Raji (cell line): ENCODE results near the gene LARP1.

Source experiments
- POLR2A ChIP-seq: IDR thresholded peaks from 2 replicates; pipeline ENCODE4 v1.6.1; 2011; ENCODE audit warnings: low read depth, low read length, control low read depth; ENCODE audit not compliant: insufficient read depth

The LARP1 gene

DNA sequence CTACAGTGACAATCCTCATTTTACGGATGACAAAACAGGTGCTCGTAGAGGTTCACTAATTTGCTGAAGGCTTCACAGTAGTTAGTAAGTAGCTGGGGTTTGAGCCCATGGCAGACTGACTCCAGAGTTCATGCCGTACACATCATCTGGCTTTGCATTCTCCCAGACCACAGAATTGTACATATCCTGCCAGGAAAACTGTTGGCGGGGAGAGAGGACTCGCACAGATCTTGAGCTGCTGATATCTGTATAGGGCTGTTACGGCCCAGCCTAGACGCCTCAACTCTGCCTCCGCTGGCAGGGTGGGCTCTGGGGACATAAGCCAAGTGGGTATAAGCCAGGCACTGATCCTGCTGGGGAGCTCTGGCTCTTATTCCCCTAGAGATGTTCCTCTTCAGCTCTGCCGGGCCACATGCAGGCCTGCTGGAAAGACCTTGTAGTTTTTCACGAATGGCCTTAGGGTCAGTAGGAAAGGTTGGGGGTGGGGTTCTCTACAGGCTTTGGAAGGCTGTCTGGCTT, 16.3 kb downstream of the LARP1 start:
- no peak for TF ChIP-seq POLR2A

DNA sequence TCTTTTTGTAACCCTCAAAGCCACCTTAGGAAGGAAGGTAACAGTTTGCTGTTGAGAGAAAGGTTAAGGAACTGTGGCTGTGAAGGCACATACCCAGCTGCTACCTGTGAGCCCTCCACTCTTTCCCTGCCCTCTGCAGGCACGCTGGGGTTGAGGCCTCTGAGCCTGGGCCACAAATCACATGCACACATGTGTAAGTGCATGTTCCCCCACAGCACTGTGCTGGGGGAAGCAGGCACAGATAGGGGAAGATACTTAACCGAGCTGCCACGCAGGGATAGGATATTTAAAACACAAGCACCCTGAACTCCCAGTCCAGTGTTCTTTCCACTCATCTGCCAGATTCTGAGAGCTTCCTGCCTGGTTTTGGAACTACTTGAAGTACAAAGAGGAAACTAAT, 18.1 kb downstream of the LARP1 start:
- TF ChIP-seq POLR2A: no peak

DNA sequence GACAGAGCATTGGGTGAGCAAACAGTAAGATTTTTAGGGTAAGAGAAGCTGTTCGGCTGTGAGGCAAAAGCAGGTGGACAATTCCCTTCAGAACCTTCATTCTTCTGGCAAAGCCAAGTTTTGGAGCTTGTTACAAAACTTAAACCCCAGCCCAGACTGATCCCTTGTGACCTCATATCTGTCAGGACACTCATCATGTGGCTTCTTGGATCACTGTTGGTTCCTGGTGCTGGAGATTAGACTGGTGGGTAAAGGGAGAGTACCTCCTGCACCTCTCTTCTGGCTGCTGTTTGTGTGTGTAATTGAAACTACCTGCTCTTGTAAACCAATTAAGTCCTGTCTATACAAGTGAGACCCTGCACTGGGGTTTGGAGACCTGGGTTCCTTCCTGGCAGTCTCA, 21.0 kb downstream of the LARP1 start:
- no peak for TF ChIP-seq POLR2A

DNA sequence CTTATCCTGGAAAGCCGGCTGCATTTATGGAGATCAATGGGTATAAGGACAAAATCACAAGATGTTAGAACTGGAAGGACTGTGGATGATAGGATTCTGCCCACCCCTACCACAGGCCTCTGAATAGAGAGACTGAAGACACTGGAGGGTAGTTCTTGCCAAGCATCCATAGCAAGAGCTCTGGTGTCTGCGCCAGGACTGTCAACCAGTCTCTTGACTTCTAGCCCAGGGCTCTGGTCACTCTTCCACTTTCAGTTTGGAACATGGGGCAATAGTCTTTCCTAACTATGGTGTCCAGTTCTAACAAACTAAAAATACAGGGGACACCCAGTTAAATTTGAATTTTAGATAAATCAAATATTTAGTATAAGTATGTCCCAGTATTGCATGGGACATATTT, 23.4 kb downstream of the LARP1 start:
- TF ChIP-seq POLR2A: no peak

DNA sequence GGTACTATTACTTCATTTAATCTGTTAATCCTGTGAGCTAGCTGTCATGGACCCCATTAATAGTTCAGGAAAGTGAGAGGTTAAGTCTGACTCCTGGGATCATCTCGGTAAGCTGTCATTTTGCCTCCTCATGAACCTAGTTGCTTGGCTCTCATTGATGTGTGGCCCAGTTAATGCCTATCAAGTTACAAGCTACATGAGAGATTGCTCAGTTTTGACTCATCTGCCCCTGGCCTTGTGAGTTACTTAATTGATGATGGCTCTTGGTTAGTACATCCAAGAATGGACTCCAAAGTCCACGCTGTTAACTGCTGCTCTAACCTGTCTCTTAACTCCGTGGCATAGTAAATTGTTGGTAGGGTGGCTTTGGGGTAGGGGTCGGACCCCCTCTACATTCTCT, 23.9 kb downstream of the LARP1 start:
- TF ChIP-seq POLR2A: no peak

DNA sequence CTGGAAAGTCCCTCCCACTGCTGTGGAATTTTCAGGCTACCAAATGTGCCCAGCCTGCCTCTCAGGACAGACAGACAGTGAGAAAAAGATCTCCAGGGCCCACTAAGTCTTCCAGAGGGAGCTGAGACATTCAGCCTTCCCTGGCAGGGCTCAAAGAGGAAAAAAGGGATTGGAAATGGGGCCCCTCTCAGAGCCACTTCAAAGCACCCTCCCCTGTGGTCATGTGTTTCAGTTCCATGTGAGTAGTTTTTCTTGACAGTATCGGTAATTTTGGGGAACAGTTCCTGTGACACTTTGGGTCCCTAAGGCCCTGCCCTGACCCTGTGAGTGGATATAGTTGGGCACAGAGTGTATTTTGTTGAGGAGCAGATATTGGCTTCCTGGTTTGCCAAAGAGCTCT, 25.0 kb downstream of the LARP1 start:
- TF ChIP-seq POLR2A: no peak

DNA sequence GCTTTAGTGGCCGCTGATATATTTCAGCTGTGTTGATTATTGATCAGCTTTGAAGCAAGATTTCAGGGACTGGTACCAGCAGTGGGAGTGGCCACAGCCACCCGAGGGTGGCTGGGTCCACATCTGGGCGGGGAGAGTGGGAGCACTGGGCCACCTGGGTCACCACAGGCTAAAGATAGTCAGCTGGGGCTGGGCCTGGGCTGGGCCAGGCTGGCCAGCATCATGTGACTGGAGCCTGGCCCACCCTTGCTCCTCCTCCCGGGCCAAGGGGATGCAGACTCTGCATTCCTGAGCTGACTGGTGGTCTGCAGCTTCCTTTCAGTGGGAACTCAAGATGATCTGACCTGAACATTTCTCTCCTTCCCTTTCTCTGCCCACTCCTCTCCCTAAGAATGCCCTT, 27.1 kb downstream of the LARP1 start:
- no peak for TF ChIP-seq POLR2A

DNA sequence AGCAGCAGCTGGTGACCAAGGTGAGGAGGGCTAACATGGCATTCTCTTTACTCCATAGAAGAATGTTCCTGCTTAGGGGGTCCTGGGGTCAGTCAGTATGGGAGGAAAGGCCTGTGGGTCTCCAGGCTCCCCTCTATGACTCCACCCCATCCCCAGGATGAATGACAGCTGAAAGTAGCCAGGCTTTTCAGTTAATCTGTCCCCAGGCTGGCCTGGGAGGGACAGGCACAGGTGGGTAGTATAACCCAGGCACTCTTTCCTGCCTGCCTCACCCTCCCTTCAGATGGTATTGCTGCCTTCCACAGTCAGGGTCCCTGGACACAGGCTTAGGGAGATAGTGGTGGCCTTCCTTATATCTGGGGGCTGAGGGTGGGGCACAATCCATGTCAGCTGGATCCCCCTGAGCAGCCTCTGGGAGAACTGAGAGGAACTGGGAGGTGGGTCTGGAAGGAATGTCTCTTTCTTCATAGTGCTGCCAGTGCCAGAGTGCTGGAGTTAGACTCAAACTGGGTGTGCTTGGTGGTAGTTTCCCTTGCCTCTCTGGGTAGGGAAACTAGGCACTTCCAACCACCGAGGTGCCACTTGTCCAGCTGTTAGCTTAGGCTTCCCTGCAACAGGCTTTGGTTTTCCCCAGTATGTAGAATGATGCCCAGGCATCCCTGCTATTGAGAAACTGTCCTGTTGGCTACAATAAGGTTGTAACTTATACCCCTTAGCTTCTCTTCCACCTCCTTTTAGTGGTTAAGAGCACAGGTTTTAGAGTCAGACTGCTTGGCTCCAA, 27.8 kb downstream of the LARP1 start:
- TF ChIP-seq POLR2A: no peak

DNA sequence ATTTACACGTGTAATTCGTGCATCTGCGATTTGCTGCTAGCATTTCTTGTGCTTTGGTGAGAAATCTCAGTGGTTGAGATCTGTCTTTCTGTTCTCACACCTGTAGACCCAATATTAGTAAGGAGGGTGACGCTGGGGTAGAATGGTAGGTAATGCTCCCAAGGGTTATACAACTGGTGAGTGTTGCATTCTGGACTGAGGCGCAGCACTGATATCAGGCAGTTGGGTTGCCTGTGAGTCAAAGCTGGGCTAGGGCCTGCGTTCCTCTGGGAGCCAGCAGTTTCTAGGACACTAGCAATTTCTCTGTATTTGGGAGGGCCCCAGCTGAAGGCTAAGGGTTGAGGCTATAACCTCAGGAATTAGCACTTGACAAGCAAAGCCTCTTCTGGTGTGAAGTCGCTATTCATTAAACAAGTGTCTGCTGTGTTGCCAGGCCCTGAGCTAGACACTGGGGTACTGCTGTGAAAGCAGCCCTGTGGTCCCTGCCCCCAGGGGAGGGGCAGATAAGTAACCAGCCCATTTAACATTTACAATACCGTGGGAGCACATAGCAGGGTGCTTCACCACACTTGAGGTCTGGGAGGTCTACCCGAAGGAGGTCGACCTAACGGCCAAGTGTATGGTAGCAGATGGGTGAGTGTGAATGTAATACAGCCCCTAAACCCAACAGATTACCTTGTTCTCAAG, 28.7 kb downstream of the LARP1 start:
- TF ChIP-seq POLR2A: no peak

DNA sequence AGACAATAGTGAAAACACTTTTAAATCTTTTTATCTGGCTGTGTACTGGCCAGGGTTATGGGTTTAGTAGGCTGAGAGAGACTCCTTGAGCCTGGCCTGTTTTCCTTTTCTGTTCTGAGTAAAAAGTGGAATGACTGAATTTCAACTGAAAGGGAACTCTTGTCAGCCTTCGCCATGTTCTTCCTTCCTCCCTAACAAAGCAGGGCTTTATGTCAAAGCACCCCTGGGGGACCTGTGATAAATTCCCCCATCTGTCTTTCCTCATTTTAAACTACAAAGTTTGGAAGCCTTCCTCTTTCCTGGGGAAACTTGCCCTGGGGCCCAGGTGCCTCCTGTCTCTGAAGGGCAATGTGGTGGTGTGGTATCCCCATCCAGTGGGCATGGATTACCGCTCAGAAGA, 29.7 kb downstream of the LARP1 start:
- no peak for TF ChIP-seq POLR2A

DNA sequence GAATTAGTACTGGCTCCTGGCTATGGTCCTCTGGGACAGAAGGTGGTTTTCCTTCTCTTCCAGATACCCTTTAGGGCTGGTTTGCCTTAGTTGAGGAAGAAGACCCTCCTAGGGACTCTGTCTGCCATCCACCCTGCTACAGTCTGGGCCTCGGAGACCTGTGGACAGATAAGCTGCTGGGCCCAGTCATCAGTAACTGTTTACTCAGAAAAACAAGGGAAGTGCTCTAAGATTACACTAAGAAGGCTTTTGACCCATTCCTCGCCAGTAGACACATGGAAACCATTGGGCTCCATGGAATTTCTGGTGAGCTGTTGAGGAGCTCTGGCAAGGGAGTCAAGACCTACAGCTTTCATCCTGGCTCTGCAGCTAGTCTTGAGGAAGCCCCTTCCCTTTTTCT, 31.2 kb downstream of the LARP1 start:
- TF ChIP-seq POLR2A: no peak

DNA sequence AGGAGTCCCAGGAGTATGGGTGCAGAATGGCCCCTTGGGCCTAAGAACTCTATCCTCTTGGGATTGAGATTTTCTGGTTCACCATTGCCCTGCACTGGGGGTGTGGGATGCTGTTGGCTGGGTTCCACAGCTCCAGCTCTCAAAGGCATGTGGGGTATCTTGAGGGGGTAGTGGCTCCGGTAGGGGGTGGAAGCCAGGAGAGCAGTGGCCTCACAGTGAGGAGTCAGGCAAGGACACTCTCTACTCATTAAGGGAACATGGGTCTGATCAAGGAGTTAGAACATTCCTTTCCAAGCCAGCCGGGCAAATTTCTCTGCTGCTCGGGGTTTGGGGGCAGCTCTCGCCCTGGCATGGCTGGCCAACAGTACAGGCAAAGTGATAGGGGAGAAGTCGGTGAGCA, 33.0 kb downstream of the LARP1 start:
- TF ChIP-seq POLR2A: no peak

DNA sequence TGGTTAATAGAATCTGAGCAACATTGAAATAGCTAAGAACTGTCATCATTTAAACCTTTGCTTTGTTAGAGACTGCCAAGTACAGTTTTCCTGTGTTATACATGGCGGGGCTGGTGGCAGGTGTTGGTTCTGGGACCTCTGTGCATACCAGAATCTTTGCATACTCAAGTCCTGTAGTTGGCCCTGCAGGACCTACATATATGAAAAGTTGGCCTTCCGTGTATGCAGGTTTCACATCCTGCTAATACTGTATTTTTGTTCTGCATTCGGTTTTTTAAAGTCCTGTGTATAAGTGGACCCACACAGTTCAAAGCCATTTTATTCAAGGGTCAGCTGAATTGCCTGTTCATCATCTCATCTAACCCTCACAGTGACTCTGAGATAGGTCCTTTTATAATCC, 36.4 kb downstream of the LARP1 start:
- no peak for TF ChIP-seq POLR2A

DNA sequence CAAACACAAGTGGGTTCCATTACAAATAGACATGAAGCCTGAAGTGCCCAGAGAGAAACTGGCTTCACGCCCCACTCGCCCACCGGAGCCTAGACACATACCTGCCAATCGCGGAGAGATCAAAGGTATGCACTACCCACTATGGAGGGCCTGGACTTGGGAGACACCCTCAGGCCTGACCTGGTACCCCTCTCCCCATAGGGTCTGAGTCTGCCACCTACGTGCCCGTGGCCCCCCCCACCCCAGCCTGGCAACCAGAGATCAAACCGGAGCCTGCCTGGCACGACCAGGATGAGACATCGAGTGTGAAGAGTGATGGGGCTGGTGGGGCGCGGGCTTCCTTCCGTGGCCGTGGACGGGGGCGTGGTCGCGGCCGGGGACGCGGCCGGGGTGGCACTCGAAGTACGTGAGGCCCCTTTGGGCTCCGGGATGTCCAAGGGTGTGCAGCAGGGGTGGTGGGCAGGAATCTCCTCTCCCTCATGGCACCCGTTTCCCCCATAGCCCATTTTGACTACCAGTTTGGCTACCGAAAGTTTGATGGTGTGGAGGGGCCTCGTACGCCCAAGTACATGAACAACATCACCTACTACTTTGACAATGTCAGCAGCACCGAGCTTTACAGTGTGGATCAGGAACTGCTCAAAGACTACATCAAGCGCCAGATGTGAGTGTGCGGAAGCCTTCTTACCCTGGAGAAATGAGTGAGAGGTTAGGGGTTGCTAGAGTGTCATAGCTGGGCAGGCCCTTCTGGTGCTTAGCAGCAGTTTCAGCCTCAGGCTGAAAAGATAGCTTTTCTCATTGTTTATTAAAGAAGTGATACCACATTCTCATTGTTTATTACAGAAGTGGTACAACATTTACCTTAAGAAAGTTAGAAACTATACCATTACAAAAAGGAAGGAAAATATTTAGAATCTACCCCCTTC, 38.7 kb downstream of the LARP1 start:
- TF ChIP-seq POLR2A: no peak

DNA sequence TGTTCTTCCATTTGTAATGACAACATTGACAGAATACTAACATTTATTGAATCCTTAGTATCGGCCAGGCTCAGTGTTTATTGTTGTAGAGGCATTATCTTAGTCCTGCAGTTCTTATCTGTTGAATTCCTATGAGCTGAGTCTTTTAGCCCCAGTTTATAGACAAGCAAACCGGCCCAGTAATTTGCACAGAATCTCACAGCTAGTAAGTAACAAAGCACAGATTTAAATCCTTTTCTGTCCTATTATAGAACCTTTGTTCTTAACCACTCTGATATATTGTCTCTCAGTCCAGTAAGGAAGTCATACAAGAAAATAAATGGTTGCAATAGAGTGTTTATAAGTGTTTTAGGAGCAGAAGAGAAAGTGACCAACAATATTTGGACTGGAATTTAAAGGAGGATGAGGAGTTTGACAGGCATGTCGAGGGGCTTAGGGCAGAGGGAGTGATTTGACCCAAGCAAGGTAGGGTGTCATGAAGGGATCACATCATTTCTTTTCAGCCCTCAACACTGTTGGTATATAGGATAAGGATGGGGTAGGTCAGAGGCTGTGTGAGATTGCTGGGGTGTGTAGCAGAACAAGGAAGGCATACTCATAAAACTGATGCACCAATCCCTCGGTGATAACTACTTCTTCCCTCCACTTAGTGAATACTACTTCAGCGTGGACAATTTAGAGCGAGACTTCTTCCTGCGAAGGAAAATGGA, 39.5 kb downstream of the LARP1 start:
- no peak for TF ChIP-seq POLR2A

DNA sequence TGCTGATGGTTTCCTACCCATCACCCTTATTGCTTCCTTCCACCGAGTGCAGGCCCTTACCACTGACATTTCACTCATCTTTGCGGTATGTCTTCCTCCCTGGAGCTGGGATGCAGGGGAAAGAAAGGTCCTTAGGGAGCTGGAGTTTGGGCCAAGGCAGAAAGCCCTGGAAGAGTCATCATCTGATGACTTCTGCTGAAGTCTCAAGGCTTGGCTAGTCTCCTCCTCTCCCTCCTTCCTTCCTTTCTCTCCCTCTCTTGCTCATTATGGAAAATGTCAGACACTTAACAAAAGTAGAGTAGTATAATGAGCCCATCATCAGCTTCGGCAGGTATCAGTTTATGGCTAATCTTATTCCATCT, 40.0 kb downstream of the LARP1 start:
- TF ChIP-seq POLR2A: no peak

DNA sequence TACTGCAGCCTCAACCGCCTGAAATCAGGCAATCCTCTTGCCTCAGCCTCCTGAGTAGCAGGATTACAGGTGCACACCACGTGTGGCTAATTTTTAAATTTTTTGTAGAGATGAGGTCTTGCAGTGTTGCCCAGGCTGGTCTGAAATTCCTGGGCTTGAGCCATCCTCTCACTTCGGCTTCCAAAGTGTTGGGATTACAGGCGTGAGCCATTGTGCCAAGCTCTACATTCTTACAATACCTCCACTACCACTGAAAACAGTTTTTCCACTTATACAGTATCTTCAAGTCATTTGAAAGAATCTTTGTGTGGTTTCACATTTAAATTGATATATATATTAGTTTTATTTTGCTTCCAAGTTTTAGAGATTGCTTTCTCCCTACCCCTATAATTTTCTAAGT, 42.6 kb downstream of the LARP1 start:
- TF ChIP-seq POLR2A: no peak
